Right atrium auricular region (tissue), 2 donors: ENCODE measurements around the gene MXRA7. TPM values are rescaled to one million over a fixed set of nuclear protein-coding genes. Genes with fewer than 3 reads are reported as not detected.

Source experiments
- DNase-seq: peaks from one replicate; pipeline ENCODE4 v3.0.0-alpha.2; 2019; ENCODE audit warnings: low spot score
- H3K27ac ChIP-seq, 2 donors: fragments of 200-600 bp; sonication (generic); 1 replicate in 1 of 2; 2 replicates in 1 of 2; pipeline ENCODE4 v1.5.1; 2016 to 2019
- H3K27me3 ChIP-seq, 2 donors: fragments of 200-600 bp; sonication (generic); one replicate each; pipeline versions ENCODE4 v1.5.1 to v1.6.0; 2017 to 2019
- H3K36me3 ChIP-seq: fragments of 200-600 bp; sonication (generic); one replicate; pipeline ENCODE4 v1.5.1; 2016
- H3K4me1 ChIP-seq, 2 donors: fragments of 200-600 bp; sonication (generic); one replicate each; pipeline versions ENCODE4 v1.5.1 to v1.6.0; 2017 to 2019
- H3K4me3 ChIP-seq, 2 donors: fragments of 200-600 bp; sonication (generic); 1 replicate in 1 of 2; 2 replicates in 1 of 2; pipeline ENCODE4 v1.5.1; 2017 to 2019; ENCODE audit warnings: mild to moderate bottlenecking in 1 of 2, moderate library complexity in 1 of 2
- H3K9me3 ChIP-seq, 2 donors: fragments of 200-600 bp; sonication (generic); one replicate each; pipeline ENCODE4 v1.5.1; 2019
- microRNA counts, 2 donors: library from miRNA; unstranded; fragments of <30 nt; microRNA quantifications; one replicate each; lab custom pipeline; 2016 to 2017
- microRNA-seq, 2 donors: library from miRNA; unstranded; fragments of <30 nt; microRNA quantifications; one replicate each; pipeline ENCODE4, GENCODE V29; 2016 to 2017; ENCODE audit warnings: borderline number of aligned reads in 2 of 2, borderline replicate concordance in 1 of 2
- total RNA-seq, 2 donors: library from RNA; depleted of rRNA; stranded (reverse); fragments of >200 nt; gene quantifications; one replicate each; pipeline ENCODE4 v1.1.0, GENCODE V29; 2016
- TF ChIP-seq, protein P1 (sequence below), 2 donors: fragments of 200-600 bp; sonication (generic); IDR thresholded peaks; one replicate each; pipeline ENCODE4 v1.5.1; 2019; ENCODE audit warnings: antibody characterized with exemption in 2 of 2

Gene MXRA7
- total RNA-seq, 2 donors from 2014 or later, result 440 to 644 TPM

DNA sequence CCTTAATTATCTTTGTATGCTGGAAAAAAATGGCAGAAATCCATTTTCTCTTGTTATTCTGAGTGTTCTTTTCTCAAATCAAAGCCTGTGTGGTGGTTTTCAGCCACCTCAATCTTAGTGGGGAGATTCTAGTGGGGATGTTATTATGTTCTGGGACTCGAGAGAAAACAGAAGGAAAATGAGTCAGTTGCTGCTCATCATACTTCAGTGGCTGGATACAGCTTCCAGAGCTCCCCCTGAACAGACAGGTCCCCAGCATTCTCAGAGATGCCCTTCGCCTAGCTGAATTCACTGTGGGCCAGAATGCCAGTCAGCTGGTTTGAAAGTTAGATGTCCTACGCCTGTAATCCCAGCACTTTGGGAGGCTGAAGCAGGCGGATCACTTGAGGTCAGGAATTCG is 75.7 kb downstream of the MXRA7 start:
- Histone ChIP-seq H3K27me3 (no peaks in the 10 kb centered on the region), H3K36me3 (no peaks in the 10 kb centered on the region), H3K27ac (no peak overlapping the region), H3K4me1 (no peaks in the 10 kb centered on the region), H3K4me3 (no peak overlapping the region), H3K9me3 (no peaks in the 10 kb centered on the region)
- no peak for DNase-seq
- TF ChIP-seq, protein P1, sequence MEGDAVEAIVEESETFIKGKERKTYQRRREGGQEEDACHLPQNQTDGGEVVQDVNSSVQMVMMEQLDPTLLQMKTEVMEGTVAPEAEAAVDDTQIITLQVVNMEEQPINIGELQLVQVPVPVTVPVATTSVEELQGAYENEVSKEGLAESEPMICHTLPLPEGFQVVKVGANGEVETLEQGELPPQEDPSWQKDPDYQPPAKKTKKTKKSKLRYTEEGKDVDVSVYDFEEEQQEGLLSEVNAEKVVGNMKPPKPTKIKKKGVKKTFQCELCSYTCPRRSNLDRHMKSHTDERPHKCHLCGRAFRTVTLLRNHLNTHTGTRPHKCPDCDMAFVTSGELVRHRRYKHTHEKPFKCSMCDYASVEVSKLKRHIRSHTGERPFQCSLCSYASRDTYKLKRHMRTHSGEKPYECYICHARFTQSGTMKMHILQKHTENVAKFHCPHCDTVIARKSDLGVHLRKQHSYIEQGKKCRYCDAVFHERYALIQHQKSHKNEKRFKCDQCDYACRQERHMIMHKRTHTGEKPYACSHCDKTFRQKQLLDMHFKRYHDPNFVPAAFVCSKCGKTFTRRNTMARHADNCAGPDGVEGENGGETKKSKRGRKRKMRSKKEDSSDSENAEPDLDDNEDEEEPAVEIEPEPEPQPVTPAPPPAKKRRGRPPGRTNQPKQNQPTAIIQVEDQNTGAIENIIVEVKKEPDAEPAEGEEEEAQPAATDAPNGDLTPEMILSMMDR (IDR thresholded peaks at IDR 0.05), result no peak

DNA sequence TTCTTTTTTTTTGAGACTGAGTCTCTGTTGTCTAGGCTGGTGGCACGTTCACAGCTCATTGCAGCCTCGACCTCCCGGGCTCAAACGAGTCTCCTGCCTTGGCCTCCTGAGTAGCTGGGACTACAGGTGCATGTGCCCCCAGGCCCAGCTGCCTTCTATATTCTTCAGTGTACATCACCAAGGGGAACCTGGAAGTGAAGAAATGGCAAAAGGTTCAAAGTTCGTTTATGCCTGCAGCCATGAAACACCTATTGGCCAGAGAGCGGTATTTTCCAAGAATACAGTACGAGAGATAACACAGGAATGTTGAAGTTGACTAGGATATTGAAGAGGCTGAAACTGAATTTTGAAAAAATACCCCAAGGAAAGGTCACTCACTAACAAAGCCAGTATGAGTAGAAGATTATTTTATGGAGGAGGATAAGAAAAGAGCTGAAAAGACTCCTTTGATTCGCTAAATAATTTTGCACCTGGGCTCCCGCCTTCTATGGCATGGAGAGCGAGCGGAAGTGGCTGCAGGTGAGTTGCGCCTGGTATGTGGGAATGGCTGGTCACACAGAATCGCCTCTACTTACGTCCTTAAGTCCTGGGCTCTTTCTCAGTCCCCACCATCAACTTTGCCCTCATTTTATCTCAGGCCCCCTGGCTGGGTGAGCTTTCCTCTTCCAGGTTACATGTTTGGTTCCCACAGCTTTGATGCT is 77.0 kb downstream of the MXRA7 start:
- no peaks in the 10 kb centered on the region for H3K27me3 ChIP-seq
- no peak overlapping the region for H3K4me3 ChIP-seq

DNA sequence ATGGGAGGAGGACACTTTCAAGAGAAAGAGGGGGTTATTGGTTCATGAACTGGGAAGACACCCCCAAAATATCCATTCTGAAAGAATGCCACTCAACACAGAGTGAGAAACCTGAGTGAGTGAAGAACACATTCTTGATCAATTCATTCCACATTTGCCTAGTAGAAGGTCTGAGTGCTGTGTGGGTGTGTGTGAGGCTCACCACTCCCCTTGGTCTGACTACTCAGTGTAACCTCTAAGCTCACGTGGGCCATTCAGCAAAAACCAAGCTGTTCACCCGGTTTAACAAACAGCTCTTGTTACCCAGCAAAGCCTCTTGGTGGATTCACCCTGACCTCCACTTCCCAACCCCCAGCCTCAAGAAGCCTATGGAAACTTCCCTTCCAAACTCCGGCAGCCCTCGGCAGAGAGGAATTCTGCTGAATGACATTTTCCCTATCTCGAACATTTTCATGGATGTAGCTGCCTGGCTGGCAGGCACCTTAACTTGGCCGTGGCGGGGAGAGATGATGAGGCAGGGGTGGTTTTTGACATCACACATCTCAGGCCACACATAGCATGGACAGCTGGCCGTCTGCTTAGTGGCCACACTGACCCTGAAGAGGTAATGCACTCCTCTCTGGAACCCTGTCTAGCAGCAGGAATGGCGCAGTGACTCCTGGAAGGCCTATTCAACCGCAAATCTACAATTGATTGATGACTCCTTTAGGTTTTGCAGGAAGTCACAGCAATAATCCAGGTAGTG is 78.8 kb downstream of the MXRA7 start:
- no peak for DNase-seq
- Histone ChIP-seq H3K27ac (no peak overlapping the region), H3K4me1 (no peaks in the 10 kb centered on the region), H3K4me3 (no peak overlapping the region), H3K36me3 (no peaks in the 10 kb centered on the region), H3K9me3 (no peaks in the 10 kb centered on the region), H3K27me3 (no peaks in the 10 kb centered on the region)
- TF ChIP-seq, protein P1 (IDR thresholded peaks at IDR 0.05), result no peak

More for the DNA sequence above, 77.0 kb downstream of the MXRA7 start:
- Histone ChIP-seq H3K9me3 (no peaks in the 10 kb centered on the region), H3K36me3 (no peaks in the 10 kb centered on the region), H3K27ac (no peak overlapping the region), H3K4me1 (no peaks in the 10 kb centered on the region)
- DNase-seq, result no peak
- TF ChIP-seq, protein P1 (IDR thresholded peaks at IDR 0.05), result no peak

DNA sequence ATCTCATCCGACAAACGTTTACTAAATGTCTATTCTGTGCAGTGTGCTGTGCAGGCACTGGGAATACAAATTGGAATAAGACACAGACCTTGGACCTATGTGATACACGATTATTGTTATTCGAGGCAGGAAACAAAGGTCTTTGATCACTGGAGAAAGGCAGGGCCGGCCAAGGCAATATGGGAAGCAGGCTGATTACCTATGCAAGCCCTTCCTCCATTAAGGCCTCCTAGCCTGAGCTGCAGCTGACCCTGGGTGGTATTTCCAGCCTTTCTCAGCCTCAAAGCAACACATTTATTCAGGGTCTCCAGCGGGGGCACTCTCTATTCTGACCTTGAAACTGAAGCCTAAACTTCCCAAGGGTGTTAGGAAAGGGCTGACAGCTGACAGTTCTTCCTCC is 80.6 kb downstream of the MXRA7 start:
- TF ChIP-seq, protein P1 (IDR thresholded peaks at IDR 0.05), result no peak
- H3K4me1 ChIP-seq, result no peaks in the 10 kb centered on the region
- H3K27me3 ChIP-seq, result no peaks in the 10 kb centered on the region
- no peak overlapping the region for H3K4me3 ChIP-seq
- H3K27ac ChIP-seq, result no peak overlapping the region
- DNase-seq, result no peak
- no peaks in the 10 kb centered on the region for H3K9me3 ChIP-seq
- H3K36me3 ChIP-seq, result no peaks in the 10 kb centered on the region

MicroRNAs within 50 kb of the gene (microRNA counts, 767-probe panel; counts per million panel counts)
- microRNA hsa-miR-636 (lab: Ali Mortazavi, UCI), result 0 to 31.0 counts per million in 2 donors

Small RNA genes within 50 kb of the gene (microRNA-seq; reads per million reads assigned to microRNA genes)
- gene MIR636, result 0 reads per million in 2 donors

Other genes starting within 250 kb of the MXRA7 start
- gene AANAT, start 243.4 kb downstream of the MXRA7 start, total RNA-seq, result not detected
- gene RHBDF2, start 209.5 kb downstream of the MXRA7 start, total RNA-seq, result 10 to 100 TPM; 13.6 to 14.8 TPM
- 10 to 100 TPM; 23.0 to 48.7 TPM for gene CYGB, start 173.3 kb downstream of the MXRA7 start, total RNA-seq
- gene PRCD, start 170.9 kb downstream of the MXRA7 start, total RNA-seq, result 1 to 10 TPM; 2.1 to 3.5 TPM
- gene ST6GALNAC2, start 125.1 kb downstream of the MXRA7 start, total RNA-seq, result 1 to 10 TPM; 4.5 to 6.4 TPM
- gene ST6GALNAC1, start 67.2 kb downstream of the MXRA7 start, total RNA-seq, result 1 to 10 TPM; 2.4 to 7.1 TPM
- 10 to 100 TPM; 35.0 to 37.4 TPM for gene JMJD6, start 15.6 kb upstream of the MXRA7 start, total RNA-seq
- 10 to 100 TPM; 22.6 to 26.8 TPM for gene METTL23, start 15.9 kb upstream of the MXRA7 start, total RNA-seq
- gene SRSF2, start 26.4 kb upstream of the MXRA7 start, total RNA-seq, result 100 to 1,000 TPM in 1 of 2 donors, 10 to 100 TPM in 1; 78.3 to 135 TPM
- 10 to 100 TPM; 24.8 to 29.3 TPM for gene MFSD11, start 27.2 kb upstream of the MXRA7 start, total RNA-seq
- gene MGAT5B, start 157.4 kb upstream of the MXRA7 start, total RNA-seq, result not detected